Right cardiac atrium (tissue), 5 donors: ENCODE measurements around the gene MBP. TPM values are rescaled to one million over a fixed set of nuclear protein-coding genes. Genes with fewer than 3 reads are reported as not detected.

ENCODE experiments used
- ATAC-seq, 2 donors: fragments of 200-7000 bp; cut with Tn5 transposase; one replicate each; pipeline versions ENCODE4 v1.8.0 to v1.9.1; 2020; ENCODE audit warnings: moderate library complexity in 2 of 2, mild to moderate bottlenecking in 1 of 2
- DNase-seq, 3 donors: peaks; one replicate each; pipeline ENCODE4 v3.0.0-alpha.2; 2020
- H3K27ac ChIP-seq: one replicate; pipeline ENCODE4 v1.5.1; 2013; ENCODE audit warnings: mild to moderate bottlenecking, low read length, control low read depth, moderate library complexity
- H3K27me3 ChIP-seq: one replicate; pipeline ENCODE4 v1.6.1; 2013; ENCODE audit not compliant: control insufficient read depth, insufficient read depth
- H3K4me1 ChIP-seq: one replicate; pipeline ENCODE4 v1.6.1; 2013; ENCODE audit warnings: low read length; ENCODE audit not compliant: control insufficient read depth, insufficient read depth
- H3K4me3 ChIP-seq: one replicate; pipeline ENCODE4 v1.5.1; 2013; ENCODE audit warnings: low read length, control low read depth
- H3K9me3 ChIP-seq: one replicate; pipeline ENCODE4 v1.6.1; 2013; ENCODE audit warnings: low read length; ENCODE audit not compliant: control insufficient read depth
- WGBS: extraction: QIAGEN DNeasy Blood & Tissue Kit; methylation state at CpG from one replicate; pipeline ENCODE4 v1.1.7; 2013; 5-methylcytosine and 5-hydroxymethylcytosine counted together
- intact Hi-C, 4 donors: fragments of 100-400 bp; cut with DNase I; formaldehyde crosslinking; loops; one replicate each; pipeline versions ENCODE4 v1.11.0 to v1.14.0; 2022 to 2023
- polyA plus RNA-seq: library from polyadenylated mRNA; stranded (reverse); fragments of 200-250 nt; gene quantifications from one replicate; pipeline ENCODE4 v1.2.3, GENCODE V29; 2013
- total RNA-seq, 4 donors: library from RNA; stranded (reverse); fragmentation: NEBNext Ultra II Directional; extraction: Animal tissue kit (Norgen Biotek cat#: 25700); gene quantifications; one replicate each; pipeline ENCODE4 v1.2.1, GENCODE V29; 2021
- donor health status: healthy with polysubstance abuse.
- donor health status: DM: no; HTN: yes; CAD: no.
- donor health status: DM: no; HTN: no; CAD: no.
- donor health status: DM: no; HTN: yes; CAD: no; lungs with severe emphysema.
- donor health status: DM: yes; HTN: yes; CAD: no.

Gene MBP
- total and polyA plus RNA-seq, 5 donors = 10.5 to 26.4 (median 16.1) TPM

DNA sequence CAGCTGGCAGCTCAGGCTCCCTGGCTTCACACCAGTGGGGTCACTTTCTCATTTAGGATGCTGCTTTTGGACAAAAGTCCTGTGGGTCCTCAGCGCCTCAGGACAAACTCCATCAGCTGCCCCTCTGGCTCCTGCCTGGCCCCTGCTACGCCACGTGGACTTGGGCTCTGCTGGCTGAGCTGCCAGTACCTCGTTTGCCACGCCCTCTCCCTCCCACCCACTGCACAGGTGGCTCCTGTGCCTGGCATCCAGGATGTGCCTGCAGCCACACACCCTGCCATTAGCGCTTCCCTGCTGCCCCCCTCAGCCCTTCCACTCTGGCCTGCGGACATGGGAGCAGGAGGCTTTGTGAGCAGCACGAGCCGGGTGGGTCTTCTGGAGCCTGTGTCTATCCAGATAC is 191.3 kb downstream of the MBP start:
- intact Hi-C loops = no loop called here
- DNase-seq = no peak
- ATAC-seq = no peak
- Histone ChIP-seq H3K4me3 (no peak overlapping the region), H3K27ac (no peak overlapping the region), H3K9me3 (no peaks in the 10 kb centered on the region), H3K4me1 (no peaks in the 10 kb centered on the region), H3K27me3 (no peaks in the 10 kb centered on the region)
- 88% methylated on average over 9 of the region's 9 CpGs for WGBS

DNA sequence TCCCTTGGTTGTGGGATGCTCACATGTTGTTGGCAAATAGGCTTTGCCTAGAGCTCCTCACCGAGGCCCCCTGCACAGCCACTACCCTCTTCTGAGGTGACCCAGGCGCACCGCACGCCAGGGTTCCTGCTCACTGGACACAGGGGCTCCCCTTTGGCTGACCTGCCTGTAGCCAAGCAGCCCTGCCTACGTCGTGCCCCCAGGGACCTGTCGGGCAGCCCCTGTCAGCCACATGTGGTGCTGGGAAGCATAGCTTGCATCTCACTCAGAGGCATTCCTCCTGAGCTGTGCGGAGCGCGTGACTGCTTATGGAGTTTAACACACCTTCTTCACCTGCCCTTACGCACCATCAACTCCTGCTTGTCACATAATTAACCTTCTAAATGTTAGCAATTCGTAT is 194.0 kb downstream of the MBP start:
- Histone ChIP-seq H3K4me3 (no peak overlapping the region), H3K4me1 (no peaks in the 10 kb centered on the region), H3K27ac (no peak overlapping the region), H3K27me3 (no peaks in the 10 kb centered on the region), H3K9me3 (no peaks in the 10 kb centered on the region)
- intact Hi-C loops = no loop called here
- DNase-seq (no peak), ATAC-seq (peak in 1 of 2 donors; percentile 48)
- 94% methylated on average over 12 of the region's 12 CpGs for WGBS

DNA sequence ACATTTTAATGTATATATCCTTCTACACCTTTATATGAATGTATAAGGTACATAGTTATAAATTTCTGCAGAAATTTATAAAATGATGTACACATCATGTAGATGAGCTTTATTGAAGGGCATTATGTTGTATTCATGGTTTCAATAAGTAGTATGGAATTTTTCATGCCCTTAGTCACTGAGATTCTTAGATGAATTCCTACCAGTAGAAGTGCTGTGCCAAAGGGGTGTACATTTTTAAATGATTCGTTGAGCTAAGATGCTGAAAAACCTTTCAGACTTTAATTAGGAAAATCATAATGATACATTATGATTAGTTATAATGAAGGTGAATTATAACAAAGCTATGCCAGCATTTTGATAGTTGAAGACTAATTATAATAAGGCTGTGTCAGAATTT is 195.0 kb downstream of the MBP start:
- intact Hi-C loops = no loop called here
- DNase-seq (no peak), ATAC-seq (no peak)
- H3K9me3 ChIP-seq = no peaks in the 10 kb centered on the region
- 79% methylated on average over 1 of the region's 1 CpG for WGBS
- H3K4me1 ChIP-seq = no peaks in the 10 kb centered on the region
- no peaks in the 10 kb centered on the region for H3K27me3 ChIP-seq
- no peak overlapping the region for H3K27ac ChIP-seq
- no peak overlapping the region for H3K4me3 ChIP-seq

DNA sequence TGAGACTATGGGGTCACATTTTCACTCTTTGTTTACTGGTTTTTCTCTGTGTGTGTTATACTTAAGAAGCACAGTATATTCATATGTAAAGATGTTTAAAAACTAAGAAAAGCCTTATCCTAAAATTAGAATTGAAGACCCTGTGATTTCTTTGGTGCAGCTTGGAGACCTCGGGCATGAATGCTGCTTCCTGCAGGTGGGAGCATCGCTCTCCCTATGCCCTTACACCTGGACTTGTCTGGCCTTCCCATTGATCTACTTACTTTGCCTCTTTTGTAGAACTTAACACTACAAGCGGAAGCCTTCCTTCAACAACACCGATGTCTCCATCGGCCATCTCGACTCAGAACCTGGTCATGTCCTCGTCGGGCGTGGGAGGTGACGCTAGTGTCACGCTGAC is 195.7 kb downstream of the MBP start:
- DNase-seq (no peak), ATAC-seq (no peak)
- no peak overlapping the region for H3K4me3 ChIP-seq
- 91% methylated on average over 11 of the region's 11 CpGs for WGBS
- H3K4me1 ChIP-seq = no peaks in the 10 kb centered on the region
- no peaks in the 10 kb centered on the region for H3K9me3 ChIP-seq
- H3K27ac ChIP-seq = no peak overlapping the region
- no peaks in the 10 kb centered on the region for H3K27me3 ChIP-seq
- intact Hi-C loops = no loop called here

DNA sequence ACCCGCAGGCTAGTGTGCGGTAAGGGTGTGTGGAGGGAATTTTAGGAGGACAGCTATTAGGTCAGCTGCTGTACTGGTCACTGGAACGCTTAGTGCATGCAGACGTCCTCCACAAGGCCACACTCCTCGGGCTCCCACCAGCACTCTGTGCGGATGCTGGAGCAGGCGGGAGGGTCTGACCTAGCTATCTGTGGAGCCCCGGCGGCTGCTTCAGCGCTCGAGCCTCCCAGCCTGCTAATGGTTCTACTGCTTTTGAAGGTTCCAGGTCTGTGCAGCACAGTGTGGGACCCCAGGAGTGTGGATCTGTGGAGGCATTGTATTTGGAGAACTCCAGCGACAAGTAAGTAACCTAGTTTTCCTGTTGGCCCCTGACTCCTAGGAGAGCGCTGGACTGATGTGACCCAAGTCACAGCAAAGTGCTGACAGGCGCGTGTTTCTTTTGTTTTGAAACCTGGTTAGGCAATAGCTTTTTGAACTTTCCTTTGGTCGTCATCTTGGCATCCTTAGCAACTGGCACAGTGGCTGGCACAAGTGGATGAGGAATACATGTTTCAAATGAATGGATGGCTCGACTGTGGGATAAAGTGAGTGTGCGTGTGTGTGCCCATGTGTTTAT is 196.8 kb downstream of the MBP start:
- Histone ChIP-seq H3K27ac (no peak overlapping the region), H3K27me3 (no peaks in the 10 kb centered on the region), H3K4me3 (no peak overlapping the region), H3K9me3 (no peaks in the 10 kb centered on the region), H3K4me1 (no peaks in the 10 kb centered on the region)
- WGBS = 93% methylated on average over 18 of the region's 18 CpGs
- intact Hi-C loops = no loop called here
- no peak for DNase-seq
- ATAC-seq = no peak

DNA sequence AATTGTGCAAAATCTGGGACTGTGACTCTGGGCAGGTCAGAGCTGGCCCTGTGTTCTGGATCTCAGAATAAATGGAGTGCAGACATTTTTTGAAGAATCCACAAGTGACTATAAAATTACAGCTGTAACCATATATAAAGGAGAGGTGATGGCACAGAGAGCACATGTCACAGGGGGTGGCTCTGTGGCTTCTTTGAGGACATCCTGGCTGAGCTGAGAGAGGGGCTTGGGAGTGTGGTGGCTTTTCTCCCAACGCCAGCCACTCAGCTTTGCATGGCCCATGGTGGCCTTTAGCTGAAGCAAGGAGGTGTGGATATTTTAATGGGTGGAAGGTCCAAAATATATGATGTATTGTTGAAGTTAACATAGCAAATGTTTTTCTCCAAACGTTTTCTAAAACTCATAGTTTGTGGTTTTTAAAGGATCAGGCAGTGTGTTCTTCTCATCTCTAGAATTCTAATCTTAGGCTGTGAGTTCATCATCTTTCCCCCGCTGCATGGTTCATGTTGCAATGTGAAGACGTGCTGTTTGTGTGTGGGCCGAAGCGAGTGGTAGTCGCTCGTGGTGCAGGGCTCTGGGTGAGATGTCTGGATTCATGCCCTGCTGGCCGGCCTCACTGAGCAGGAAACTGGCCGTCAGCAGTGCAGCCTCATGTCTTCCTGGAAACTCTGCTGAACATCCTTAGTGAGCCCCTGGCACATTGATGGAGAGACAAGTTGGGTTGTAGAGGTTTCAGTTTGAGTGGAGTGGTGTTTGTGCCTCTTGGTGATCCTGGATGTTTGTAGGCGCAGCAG is 200.4 kb downstream of the MBP start:
- intact Hi-C loops = no loop called here
- Histone ChIP-seq H3K27me3 (no peaks in the 10 kb centered on the region), H3K4me3 (no peak overlapping the region), H3K9me3 (no peaks in the 10 kb centered on the region), H3K4me1 (no peaks in the 10 kb centered on the region), H3K27ac (peak overlapping the region; percentile 48)
- WGBS = 42% methylated on average over 11 of the region's 11 CpGs
- ATAC-seq (peak; percentile 98), DNase-seq (peak; percentile 83 to 92 (median 85))

DNA sequence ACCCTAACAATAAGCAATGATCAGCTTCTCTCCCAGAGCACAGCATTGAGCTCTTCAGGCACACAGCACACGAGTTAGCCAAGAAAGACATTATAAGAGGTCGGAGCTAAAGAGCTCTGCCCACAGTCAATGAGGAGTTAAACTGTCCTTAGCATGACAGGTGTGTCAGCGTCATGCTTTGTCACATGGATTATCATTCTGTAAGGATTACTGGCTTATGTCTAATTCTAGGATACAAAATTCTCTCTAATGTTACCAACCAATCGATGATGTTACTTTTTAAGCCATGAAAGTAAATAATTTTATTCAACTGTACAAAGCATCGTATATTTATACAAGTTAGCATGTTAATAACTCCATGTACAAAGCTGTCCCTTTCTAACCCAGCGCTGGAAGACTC is 201.4 kb downstream of the MBP start:
- Histone ChIP-seq H3K27me3 (no peaks in the 10 kb centered on the region), H3K4me1 (no peaks in the 10 kb centered on the region), H3K27ac (no peak overlapping the region), H3K4me3 (no peak overlapping the region), H3K9me3 (no peaks in the 10 kb centered on the region)
- 96% methylated on average over 6 of the region's 6 CpGs for WGBS
- intact Hi-C loops = no loop called here
- no peak for ATAC-seq
- DNase-seq = no peak

Other genes starting within 250 kb of the MBP start
- gene GALR1, start 117.1 kb upstream of the MBP start, total RNA-seq = under 1 TPM in 1 of 4 donors, not detected in 3; 0.03 TPM
- 0.02 TPM for gene GALR1, start 117.1 kb upstream of the MBP start, polyA plus RNA-seq